HG03442 (cell line): ENCODE results near the gene FBXO39.
"Not testable (repeated sequence)": the region's sequence is repeated elsewhere in the genome, so short reads cannot be mapped to it uniquely, and the experiment has no call there.

Experiments
- ATAC-seq: cut with Tn5 transposase; IDR thresholded peaks from one replicate; pipeline ENCODE4 v1.9.1; 2021; ENCODE audit warnings: mild to moderate bottlenecking, moderate library complexity; ENCODE audit not compliant: unreplicated experiment

The FBXO39 gene

DNA sequence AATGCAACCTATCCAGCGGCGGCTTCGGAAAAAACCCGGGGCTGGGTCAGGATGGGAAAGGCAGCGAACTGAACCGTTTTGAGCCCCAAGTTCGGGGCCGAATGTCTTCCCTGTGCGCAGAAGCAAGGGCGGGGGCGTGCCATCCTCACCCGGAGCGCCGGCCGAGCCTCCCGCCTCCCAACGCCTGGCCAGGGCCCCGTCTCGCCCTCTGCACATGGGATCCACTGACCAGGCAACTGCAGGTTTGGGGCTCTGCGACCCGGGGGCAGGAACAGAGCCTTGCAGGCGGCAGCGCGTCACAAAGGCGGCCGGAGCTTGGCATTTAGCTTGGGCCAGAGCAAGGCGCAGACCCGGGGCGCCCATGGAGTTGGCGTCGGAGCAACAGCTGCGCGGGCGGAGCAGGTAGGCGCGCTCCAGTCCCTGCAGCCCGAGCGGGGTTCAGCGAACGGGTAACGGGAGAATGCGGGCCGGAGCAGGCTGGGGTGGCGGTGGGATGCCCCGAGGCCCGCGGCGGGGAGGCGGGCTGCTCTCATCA lies at the start of gene FBXO39:
FBXO39 (plus strand) TSS at position 345 of the 535 bp plus-strand sequence. CDS start 3,654 bp downstream, outside the sequence.
- ATAC-seq: no peak

DNA sequence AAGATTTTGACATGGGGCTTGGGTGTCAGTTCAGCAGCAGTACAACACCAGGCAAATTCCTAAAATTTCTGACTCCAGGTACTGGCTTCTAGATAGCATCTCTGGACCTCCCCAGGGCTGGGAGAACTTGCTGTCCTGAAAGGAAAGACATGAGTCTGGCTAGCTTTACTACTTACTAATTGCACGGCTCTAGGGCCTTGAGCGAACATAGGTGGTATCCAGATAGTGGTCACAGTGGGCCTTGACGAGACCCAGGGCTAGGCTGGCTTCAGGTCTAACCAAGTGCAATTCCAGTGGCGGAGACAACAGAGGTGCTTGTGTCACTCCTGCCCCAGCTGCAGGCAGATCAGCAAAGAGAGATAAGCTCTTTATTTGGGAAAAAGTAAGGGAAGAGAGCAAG lies 46.5 kb upstream of the FBXO39 start:
- no peak for ATAC-seq

DNA sequence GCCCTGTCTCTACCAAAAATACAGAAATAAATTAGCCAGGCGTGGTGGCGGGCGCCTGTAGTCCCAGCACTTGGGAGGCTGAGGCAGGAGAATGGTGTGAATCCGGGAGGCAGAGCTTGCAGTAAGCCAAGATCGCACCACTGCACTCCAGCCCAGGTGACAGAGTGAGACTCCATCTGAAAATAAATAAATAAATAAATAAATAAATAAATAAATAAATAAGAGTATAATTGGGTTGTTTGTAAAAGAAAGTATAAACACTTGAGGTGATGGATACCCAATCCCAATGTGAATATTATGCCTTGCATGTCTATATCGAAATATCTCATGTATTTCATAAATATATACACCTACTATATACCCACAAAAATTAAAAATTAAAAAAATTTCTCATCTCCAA lies 29.4 kb upstream of the FBXO39 start:
- ATAC-seq: not testable (repeated sequence)

DNA sequence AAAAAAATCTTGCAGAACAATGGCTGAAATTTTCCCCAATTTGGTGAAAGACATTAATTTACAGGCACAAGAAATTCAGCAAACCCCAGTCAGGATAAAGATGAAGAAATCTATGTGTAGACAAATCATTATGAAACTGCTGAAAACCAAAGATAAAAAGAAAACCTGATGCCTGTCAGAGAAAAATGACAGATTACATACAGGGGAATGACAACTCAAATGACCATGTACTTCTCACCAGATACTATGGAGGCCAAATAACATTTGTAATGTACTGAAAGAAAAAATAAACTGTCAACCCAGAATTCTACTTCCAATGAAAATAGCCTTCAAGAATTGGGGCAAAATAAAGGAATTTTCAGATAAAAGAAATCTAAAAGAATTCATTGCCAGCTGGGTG lies 27.4 kb upstream of the FBXO39 start:
- no peak for ATAC-seq

DNA sequence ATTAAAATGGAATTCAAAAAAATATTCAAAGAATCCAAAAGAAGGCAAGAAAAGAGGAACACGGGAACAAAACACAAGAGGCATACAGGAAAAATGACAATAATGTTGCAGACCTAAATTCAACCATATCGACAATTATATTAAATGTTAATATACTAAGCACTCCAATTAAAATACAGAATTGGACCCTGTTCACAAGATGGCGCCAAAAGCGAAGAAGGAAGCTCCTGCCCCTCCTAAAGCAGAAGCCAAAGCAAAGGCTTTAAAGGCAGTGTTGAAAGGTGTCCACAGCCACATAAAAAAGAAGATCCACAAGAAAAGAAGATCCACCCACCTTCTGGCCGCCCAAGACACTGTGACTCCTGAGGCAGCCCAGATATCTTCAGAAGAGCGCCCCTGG lies 26.5 kb upstream of the FBXO39 start:
- no peak for ATAC-seq

DNA sequence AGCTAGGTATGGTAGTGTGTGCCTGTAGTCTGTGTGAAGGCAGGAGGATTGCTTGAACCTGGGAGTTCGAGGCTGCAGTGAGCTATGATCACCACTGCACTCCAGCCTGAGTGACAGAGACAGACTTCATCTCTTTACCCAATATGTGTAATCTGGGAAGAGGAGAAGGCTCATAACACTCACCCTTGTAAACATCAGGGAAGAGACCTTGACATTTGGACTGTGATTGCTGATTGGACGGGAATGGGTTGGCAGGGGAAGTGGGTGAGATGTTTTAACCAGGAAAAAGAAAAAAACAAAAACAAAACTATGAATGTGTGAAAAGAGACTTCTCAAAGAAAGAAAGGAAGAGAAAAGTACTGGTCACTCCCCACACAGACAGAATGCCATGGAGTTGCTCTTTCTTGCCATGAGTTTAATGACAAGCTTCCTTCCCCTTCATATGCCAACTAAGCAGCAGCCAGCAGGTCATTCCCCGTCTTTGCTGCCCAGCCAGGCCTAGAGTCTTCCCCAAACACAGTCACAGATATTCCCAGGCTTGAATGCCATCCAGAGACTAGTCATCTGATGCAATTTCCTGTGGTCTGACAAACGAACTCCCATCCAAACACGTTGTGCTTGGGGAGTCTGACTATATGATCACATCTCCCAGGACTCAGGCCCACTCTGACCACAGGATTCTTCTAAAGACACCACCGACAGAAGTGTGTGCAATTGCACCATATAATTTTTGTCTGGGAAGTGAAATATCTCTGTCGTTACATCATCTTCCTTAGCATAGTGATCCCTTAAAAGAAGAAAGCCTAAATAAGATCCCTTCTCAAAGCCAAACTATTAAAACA lies 23.7 kb upstream of the FBXO39 start:
- no peak for ATAC-seq

DNA sequence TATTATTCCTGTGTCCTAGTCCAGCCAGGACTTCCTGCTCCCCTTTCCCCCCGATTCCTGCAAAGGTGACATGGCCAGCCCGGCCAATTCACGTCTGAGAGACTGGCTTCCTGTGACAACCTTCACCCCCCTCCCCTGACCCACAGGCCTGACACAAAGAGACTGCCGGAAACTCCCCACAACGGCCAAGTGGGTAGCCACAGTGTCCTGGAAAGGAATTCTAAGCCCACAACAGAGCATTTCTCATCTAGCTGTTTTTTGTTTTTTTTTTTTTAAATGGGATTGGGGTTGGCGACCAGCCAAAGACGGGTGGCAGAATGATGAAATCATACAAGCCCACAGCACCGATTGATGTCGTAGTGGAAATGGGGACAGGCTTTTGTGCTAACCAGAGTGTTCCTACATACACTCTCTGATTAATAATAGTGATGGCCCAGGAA lies 23.0 kb upstream of the FBXO39 start:
- no peak for ATAC-seq

DNA sequence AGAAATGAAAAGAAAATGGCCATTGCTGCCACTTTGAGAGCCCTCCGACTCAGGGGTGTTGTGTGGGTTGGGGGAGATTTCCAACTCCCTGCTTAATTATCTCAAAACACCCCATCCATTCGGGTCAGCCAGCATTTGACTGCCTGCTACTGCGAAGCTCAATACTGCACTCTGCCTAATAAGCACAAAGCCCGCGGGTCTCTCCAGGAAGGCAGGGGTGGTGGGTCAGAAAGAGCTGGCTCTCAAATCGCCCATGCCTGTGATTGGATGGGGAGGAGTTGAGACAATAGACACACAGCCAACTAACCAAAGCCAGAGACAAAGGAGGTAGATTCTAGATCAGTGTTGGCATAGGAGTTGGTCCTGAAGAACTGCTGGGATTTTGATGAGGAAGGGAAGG lies 22.5 kb upstream of the FBXO39 start:
- no peak for ATAC-seq

DNA sequence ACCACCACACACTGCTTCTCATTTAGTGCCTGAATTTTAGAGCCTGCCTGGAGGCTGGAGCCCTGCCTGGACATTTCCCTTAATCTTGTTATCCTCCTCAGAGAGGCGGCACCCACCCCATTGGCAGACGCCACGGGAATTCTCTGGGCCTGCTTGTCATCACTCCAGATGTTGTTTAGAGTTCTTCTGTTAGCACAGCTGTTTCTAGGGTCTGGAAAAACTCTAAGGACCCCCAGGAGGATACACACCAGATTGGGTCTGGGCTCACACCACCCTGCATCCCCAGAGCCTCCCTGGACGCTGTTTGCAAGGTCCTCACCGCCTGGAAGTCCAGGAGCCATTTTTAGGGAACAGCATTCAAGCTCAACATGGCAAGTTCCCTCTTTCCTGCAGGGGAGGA lies 20.7 kb upstream of the FBXO39 start:
- no peak for ATAC-seq

DNA sequence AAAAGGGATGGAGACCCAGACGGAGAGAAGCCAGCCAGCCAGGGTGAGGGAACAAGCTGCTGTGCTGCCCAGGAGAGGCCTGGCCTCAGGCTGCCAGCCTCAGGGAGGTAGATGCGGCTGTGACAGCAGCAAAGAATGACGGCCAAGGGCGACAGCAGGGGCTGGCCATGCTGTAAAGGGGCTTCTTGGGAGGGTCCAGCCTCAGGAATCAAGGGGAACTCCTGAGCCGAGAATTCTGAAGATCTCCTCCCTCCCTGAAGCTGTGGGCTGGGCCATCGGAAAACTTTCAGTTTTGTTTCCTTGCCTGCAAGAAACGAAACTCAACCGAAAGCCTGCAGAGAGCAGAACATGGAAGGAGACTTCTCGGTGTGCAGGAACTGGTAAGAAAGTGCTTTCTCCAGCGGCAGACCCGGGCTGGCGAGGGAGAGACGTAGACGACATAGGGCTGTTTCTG lies 20.3 kb upstream of the FBXO39 start, which contains the start of gene XAF1:
XAF1 (plus strand) TSS at position 316 of the 454 bp plus-strand sequence; CDS start at position 349, 33 bp downstream.
- no peak for ATAC-seq

DNA sequence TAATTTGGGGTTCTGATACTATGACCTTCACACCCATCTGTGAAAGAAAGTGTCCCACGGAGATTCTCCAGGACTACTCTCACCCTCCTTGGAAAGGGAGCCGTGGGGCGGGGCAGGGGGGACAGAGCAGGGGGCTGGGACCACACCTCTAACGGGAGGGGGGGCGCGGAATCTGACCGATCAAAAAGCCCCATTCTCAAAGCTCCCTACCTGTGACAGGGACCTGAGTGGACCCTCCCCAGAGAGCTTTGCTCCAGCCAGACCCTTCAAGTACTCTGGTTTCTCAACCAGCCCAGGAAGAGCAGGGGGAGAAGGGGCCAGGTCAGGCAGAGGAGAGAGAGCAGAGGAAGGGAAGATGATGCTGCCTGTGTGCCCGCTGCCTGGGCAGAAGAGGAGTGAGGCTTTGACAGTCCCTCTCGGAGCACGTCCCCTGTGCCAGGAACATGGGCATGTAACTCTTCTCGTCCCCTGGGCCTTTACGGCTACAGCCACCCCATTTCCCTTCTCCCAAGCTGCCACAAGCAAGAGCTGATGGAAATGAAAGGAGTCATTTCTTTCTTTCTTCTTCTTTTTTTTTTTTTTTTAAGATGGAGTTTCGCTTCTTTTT lies 19.5 kb upstream of the FBXO39 start:
- no peak for ATAC-seq

DNA sequence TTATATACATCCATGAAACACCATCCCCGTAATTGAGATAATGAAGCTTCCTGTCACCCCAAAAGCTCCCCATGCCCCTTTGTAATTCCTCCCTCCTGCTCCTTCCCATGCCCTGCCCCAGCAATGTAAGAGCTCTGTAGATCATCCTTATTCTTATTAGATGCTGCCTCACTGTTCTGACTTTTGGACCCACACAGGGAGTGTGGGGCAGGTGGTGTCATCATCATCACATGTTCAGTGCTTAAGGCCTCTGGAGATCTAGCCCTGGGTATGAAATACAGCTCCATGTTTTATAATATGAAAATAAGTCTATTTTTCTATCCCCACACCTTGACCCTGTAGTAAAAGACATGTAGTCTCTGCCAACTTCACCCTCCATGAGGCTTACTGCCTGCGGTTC lies 18.3 kb upstream of the FBXO39 start:
- ATAC-seq: no peak

DNA sequence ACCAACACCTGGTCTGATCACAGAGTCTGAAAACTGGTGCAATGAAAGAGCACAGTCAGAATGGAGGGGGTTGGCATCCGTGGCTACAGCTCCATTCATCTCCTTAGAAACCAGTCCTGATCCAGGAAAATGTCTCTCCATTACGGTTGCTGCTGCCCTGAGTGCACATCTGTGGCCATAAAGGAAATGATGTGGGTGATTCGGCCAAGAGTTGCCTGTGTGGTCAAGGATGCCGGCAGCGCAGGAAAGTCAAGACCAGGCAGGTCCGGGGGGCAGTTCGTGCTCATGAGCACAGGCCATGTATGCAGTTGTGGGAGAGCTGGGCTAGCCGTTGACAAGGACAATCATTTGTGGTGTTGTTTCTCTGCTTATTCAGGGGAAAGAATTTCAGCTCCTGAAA lies 14.2 kb upstream of the FBXO39 start:
- ATAC-seq: no peak

DNA sequence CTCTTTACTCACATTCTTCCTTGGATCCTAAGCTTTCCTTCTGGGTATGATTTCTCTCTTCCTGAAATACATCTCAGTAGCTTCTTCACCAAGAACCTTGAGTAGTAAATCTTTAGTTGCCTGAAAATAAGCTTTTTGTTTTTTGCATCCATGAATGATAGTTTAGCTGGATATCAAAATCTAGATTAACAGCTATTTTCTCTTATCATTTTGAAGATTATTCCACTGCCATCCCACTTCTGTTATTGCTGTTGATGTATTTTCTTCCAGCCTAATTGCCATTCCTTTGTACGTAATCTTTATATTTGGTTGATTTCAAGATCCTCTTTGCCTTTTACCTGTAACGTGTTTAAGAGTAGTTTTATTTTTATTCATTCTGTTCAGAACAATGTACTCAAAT lies 7.6 kb upstream of the FBXO39 start:
- no peak for ATAC-seq

DNA sequence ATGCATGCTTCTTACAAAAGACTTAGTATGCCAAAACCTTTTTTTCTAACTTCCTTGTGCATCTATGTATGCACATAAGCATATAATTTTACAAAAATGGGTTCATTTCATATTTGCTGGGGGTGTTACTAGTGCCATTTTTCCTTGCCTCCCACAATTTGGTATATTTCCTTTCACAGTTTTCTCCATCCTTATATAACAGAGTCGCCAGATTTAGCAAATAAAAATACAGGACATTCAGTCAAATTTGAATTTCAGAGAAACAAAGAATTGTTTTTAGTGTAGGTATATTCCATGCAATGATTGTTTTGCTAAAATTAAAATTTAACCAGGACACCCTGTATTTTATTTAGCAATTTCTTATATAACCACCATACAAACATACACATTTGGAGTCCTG lies 4.0 kb upstream of the FBXO39 start:
- ATAC-seq: no peak

DNA sequence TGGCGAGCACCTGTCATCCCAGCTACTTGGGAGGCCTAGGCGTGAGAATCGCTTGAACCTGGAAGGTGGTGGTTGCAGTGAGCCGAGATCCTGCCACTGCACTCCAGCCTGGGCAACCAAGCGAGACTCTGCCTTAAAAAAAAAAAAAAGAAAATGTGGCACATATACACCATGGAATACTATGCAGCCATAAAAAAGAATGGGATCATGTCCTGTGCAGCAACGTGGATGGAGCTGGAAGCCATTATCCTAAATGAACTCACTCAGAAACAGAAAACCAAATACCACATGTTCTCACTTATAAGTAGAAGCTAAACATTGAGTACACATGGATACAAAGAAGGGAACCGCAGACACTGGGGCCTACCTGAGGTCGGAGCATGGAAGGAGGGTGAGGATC lies 1.1 kb upstream of the FBXO39 start:
- not testable (repeated sequence) for ATAC-seq

DNA sequence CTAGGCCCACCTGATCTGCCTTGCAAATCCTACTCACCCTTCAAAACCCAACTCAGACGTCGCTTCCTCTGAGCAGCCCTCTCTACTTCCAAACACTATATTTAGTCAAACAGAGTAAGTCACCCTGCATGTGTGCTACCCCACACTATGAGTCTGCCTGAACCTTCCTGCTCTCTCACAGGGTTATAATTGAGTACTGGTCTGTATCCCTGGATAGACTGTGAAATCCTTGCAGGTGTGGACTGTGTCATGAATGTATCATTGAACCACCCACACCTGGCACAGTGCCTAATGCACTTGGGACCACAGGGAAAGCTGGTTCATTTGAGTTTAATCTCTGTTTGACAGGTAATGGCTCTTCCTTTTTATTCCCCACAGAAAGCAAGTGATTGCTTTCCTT lies 3.4 kb downstream of the FBXO39 start:
- no peak for ATAC-seq

DNA sequence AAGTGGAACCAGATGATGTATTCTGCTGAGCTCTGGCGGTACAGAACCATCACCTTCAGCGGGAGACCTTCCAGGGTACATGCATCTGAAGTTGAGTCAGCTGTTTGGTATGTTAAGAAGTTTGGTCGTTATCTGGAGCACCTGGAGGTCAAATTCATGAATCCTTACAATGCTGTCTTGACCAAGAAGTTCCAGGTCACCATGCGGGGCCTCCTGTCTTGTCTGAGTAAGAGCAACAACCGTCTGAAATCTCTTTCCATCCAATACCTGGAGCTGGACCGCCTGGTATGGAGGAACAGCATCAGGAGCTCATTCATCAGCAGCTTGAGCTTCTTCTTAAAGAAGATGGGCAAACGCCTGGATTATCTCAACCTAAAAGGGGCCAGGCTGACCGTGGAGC lies 4.0 kb downstream of the FBXO39 start:
- ATAC-seq: no peak

DNA sequence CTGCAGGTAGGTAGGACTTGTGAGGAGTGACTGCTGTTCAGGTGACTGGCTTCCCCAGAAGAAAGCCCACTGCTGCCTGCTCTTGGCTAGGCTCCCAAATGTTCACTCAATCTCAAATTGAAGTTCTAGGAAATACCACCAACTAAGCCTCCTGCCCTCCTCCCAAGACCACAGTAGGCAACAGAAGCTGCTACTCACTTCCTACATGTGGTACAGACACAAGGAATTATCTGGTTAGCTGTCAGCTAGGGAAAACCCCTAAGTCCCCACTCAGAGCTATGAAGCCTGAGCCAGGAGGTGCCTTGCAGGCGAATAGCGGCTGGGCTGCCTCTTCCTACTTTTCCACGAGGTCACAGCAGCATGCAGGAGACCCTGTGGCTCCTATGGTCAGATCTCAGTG lies 4.9 kb downstream of the FBXO39 start:
- ATAC-seq: no peak

DNA sequence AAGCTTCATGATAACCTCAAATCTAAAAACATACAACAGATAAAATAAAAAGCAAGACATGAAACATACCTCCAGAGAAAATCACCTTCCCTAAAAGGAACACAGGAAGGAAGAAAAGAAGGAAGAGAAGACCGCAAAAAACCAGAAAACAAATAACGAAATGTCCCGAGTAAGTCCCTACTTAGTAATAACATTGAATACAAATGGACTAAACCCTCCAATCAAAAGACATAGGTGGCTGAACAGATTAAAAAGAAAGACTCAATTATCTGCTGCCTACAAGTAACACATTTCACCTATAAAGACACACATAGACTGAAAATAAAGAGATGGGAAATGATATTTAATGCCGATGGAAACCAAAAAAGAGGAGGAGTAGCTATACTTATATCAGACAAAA lies 6.2 kb downstream of the FBXO39 start:
- ATAC-seq: no peak

DNA sequence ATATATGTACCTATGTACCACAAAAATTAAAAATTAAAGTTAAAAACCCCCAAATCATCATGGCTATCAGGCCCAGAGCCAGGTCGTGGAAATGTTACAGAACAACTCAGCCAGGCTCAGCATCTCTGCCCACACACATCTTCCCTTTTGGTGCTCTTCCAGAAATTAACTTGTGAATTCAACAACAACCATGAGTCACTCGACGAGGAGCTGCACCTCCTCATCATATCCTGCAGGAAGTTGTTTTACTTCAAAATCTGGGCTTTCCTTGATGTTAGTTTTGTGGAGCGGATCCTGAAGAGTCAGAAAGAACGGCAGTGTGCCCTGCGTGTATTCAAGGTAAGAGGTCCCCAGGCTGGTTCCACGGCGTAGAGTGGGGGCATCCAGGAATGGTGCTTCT lies 10.6 kb downstream of the FBXO39 start:
- ATAC-seq: no peak

DNA sequence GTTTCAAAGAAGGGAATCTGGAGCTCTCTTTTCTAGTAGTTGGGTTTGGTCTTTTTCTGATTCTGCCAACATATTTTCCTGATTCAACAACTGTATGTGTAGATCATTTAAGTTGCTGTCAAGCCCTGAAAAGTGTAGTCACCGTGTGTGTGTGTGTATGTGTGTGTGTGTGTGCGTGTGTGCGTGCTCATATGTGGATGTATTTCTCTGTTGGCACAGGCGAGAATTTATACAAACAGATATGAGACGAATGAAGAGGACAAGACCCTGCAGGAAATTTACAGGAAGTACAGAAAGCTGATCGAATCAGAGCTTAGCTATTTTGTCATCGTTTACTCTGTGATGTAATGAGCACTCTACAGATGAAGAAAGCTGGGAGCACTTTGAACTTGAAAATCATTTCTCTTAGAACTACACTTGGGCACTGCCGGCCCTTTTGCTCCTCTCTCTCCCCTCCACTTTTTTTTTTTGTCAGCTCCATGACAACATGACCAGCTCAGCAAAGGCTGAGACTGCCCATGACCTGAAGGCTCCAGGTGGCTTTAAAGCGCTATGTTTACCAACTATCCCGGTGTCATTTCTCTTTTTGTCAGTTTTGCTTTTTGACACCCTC lies 11.2 kb downstream of the FBXO39 start:
- no peak for ATAC-seq
